Smooth muscle cell of the brain vasculature (primary cell): ENCODE measurements around the gene PSMD5.
A peak's percentile ranks its signal among the peaks of the same experiment; 100 is the strongest.
"Not testable (repeated sequence)": the region's sequence is repeated elsewhere in the genome, so short reads cannot be mapped to it uniquely, and the experiment has no call there.

Source experiments
- DNase-seq: peaks from one replicate; pipeline ENCODE4 v3.0.0-alpha.2; 2012; ENCODE audit warnings: low read depth, low spot score

PSMD5 gene

DNA sequence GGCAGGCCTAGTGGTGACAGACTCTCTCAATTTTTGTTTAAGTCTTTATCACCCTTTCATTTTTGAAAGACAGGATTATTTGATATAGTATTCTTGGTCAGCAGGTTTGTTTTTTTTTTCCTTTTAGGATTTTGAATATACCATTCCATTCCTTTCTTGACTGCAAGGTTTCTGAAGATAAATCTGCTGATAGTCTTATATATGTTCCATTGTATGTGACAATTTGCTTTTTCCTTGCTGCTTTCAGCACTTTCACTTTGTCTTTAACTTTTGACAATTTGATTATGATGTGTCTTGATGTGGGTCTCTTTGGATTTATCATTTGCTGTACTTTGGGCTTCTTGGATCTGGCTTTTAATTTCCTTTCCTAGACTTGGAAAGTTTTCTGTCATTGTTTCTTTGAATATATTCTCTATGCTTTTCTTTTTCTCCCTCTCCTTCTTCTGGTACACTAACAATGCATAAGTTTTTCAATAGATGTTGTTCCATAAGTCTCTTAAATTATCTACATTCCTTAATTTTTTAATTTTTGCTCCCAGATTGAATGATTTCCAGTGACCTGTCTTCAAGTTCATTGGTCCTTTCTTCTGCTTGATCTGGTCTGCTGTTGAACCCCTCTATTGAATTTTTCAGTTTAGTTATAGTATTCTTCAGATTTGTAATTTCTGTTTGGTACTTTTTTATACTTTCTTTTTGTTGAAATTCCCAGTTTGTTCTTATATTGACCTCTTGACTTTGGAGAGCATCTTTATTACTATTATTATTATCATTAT is 34.9 kb downstream of the PSMD5 start:
- DNase-seq: no peak

DNA sequence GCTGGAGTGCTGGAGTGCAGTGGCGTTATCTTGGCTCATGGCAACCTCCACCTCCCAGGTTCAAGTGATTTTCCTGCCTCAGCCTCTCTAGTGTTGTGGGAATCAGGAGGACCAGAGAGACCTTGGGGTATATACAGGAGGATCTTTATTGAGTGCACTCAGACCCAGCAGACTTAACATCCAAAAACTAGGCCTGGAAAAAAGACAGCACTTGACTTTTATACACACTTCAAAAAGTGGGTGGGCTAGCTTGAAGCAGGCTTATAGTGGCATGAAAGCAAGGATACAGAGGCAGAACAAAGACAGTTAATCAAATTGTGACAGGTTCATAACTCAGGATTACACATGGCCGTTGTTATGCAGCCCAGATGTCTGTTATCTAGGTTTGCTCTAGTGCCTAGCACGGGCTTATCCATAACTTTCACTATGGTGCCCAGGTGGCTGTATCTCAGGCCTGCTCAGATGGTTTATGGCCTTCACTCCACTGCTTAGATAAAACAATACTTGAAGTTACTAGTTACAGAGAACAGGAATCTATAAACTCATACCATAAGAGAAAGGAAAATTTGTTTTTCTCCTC is 37.8 kb downstream of the PSMD5 start:
- not testable (repeated sequence) for DNase-seq

GRCh38 chr9:120801441-120801840 is 41.3 kb downstream of the PSMD5 start:
- no peak for DNase-seq

DNA sequence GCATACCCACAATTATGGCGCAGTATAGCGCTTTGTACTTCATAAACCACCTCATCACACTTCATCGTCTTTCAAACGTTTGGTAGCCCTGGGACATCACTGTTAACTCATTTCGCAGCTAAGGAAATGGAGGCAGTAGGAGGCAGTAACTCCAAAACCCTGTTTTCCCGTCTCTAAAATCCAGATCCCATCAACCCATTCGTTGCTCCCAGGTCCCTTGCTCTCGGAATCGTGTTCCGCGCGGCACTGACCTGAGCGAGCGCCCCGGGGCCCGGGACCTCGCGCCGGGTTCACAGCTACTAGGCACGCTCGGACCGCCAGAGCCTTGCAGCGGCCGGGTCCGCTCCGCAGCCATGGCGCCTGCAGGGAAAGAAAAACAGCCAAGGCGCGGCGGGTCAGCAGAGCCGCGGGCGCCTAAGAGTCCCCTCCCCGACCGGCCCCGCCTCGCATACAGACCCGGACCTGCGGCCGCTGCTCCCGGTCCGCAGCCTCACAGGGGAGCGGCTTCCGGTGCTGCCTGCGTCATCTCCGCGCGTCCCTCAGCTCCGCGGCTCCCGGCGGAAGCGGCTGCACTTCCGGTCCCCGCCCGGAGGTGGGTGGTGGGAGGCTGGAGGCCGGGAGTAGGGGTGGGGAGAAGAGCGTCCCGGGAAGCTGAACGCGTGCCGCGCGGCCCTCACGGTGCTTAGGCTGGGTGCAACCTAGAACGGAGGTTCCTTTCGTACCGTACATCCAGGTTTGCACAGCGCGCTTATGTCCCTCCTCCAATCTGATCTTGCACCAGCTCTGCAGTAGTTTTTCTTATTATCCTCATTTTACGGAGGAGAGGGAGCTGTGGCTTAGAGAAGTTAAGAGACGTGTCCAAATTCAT is 49.6 kb downstream of the PSMD5 start, which contains the start of gene FBXW2:
TSS of gene FBXW2 (minus strand) at position 519 of the 868 bp plus-strand sequence. CDS start 5,158 bp downstream, outside the sequence.
- peak; percentile 62 for DNase-seq

- no peak for DNase-seq
Observed at GRCh38 chr9:120791161-120791560, 51.6 kb downstream of the PSMD5 start.

DNA sequence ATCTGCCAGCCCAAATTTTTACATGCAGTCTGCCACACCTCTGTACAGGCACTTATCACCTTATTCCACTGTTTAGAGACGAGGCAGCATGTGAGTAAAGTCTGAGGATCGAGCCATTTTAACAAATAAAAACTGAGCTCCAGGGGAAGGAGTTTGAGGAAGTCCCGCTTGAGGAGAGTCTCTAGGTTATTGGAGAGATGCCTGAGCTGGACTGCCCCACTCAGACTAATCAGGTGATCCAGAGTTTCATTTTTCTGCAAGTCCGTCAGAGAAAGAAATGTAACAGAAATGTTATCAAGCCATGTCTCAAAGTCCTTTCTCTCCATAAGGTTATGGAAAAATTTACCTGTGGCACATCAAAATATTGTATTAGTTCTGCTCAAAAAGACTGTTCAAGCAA is 54.8 kb downstream of the PSMD5 start:
- DNase-seq: no peak

GRCh38 chr9:120783602-120784047 is 59.1 kb downstream of the PSMD5 start:
- no peak for DNase-seq

DNA sequence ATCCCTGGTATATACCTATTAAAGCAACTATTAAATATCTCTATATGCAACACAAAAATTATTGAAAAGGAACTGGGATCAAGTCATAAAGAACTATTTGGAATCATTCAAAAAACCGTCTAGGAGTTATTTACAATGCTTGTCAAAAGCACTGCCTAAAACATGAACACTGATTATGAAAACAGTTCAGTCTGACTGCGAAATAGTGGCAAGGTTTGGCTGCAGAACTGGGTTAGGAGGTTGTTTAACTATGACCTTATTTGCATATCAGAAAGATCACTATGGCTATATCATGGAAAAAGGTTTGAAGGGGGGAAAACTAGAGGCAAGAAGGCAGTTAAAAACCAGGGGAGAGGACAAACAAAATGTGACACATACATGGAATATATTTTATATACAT is 61.5 kb downstream of the PSMD5 start:
- DNase-seq: no peak

DNA sequence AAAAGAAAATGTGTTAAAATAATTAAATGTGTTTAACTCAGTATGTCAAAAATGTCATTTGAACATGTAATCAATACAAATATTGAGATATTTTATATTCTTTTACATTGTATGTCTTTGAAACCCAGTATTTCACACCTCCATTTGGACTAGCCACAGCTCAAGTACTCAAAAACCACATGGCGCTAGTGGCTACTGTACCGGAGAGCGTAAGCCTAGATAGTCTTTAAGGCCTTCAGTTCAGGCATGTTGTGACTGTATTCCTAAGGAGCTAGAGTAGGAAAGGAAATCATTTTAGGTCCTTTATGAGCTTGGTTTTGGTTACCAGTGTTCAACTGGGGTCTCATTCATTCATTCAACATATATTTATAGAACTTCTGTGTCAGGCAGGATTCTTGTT is 62.4 kb downstream of the PSMD5 start:
- DNase-seq: no peak

DNA sequence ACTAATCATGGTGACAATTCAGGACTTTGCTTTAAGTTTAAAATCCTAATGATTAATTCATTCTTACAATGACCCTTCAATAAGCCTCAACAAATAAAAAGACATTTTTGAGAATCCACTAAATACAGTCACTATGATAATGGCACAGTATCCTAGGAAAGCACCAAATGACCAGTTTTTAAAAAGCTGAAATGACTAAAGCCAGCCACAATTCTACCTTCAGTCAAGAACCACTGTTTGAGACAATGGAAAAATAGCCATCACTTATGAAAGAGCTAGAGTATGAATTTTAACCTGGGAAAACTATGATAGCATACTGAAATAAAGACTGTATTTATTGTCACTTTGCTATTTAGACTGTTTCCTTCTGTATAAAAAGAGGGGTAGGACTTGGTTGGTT is 63.5 kb downstream of the PSMD5 start:
- DNase-seq: no peak

DNA sequence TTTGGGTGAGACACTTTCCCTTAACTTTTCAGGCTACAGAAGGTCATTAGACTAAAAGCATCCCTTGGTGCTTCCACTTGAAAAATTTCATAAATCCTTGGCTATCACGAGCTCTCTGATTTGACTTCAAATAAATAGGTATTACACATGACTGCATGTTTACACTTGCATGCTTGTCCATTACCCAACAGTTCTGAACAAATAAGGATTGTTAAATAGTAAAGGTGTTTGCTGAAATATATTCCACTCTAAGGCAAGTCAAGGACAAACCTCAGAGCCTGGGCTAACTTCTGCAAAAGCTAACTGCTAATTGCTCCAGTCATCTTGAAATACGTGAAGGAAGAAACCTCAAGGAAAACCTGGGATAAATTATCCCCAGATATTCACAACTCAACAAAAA is 64.0 kb downstream of the PSMD5 start:
- no peak for DNase-seq

DNA sequence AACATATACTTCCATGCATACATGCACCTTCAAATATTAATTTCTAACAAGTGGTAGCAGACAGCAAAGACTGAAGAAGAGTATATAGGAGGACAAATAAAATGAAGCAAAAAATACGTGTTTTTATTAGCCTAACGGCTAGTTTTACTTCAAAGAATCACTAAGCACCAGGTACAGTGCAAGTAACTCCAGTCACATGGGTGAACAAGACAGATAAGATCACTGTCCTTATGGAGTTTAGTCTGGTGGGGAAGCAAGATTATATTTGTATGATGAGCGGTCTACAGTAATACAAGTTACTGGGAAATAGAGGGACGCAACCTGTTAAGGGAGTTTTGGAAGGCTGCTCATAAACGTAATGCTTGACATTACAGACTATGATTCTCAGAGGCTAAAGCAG is 65.5 kb downstream of the PSMD5 start:
- no peak for DNase-seq

- no peak for DNase-seq
Observed at GRCh38 chr9:120776788-120777187, 65.9 kb downstream of the PSMD5 start.

DNA sequence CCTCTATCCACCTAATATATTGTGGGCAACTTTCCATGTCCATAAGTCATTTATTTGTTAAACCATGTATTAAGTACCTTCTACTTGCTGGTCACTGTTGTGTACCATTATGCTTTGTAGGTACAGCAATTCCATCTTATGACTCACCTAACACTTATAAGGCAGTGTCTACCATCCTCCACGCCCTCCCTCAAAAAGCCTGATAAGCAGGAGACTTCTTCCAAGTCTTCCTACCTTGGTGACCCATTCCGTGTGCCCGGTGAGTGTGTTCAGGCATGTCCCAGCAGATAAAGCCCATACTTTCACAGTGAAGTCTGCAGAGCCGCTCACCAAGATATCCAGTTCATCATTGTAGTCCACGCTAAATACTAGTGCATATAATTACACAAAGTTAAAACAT is 66.9 kb downstream of the PSMD5 start:
- no peak for DNase-seq

GRCh38 chr9:120774719-120775118 is 68.0 kb downstream of the PSMD5 start:
- no peak for DNase-seq

GRCh38 chr9:120773256-120773655 is 69.5 kb downstream of the PSMD5 start:
- DNase-seq: no peak

DNA sequence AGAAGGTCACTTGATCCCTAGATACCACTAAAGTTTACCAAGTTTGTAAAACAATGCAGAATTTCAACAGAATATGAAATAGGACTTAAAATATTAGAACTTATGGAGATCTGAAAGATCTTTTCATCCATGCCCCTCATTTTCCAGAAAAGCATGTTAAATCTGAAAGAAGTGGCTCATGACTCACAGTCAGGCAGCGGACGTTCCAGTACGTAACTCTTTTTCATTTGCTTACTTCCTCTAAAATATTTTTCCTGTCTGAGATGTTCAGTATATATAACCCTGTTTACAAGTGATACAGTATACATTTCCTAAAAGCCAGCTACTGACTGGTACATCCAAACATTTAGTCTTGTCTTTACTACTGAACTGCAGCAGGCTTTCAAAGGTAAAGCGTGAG is 71.8 kb downstream of the PSMD5 start:
- DNase-seq: no peak

DNA sequence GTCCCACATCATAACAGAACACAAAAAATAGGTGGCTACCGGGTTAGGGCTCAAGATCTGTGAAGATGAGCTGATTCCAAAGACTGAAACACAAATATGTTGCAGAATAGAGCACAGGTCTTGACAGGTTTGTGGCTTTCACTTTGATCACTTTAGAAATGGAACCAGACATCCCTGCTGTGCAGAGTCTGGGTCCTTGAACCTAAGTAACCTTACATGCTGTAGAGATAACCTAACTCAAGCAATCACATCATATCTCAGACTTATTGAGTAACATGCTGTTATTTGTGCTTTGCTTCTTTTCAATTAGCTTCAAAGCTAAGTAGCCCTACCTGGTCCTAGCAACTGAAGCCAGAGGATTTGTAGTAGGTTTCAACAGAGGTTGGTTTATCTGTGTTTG is 73.8 kb downstream of the PSMD5 start:
- DNase-seq: no peak

DNA sequence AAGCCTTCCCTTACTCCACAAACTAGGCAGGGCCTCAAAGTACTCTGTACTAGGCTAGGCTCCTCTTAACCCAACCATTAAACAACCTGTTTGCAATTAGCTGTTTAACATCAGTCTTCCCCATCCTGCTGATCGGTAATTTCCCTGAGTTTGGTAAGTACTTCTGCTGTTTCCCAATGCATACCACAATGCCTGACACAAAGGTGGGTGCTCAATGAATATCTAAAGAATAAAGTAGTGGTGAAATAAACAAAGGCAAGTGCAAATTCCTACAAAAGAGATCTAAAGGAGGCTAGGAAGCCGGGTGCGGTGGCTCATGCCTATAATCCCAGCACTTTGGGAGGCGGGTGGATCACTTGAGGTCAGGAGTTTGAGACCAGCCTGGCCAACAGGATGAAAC is 74.5 kb downstream of the PSMD5 start:
- no peak for DNase-seq

GRCh38 chr9:120767451-120767850 is 75.3 kb downstream of the PSMD5 start:
- no peak for DNase-seq
